Fibroblast of the aortic adventitia (primary cell): ENCODE data around the gene ZNF213. TPM values are rescaled to one million over a fixed set of nuclear protein-coding genes. Genes with fewer than 3 reads are reported as not detected.
A peak's percentile ranks its signal among the peaks of the same experiment; 100 is the strongest.

Source experiments
- DNase-seq: peaks from one replicate; pipeline ENCODE4 v3.0.0-alpha.2; 2010; ENCODE audit warnings: low read depth
- H3K4me3 ChIP-seq: 2 replicates; pipeline ENCODE4 v1.5.1; 2011; ENCODE audit warnings: low read depth, mild to moderate bottlenecking, control low read depth, low read length, moderate library complexity
- total RNA-seq: library from RNA; depleted of rRNA; stranded (reverse); fragments of >200 nt; gene quantifications from 2 replicates; pipeline ENCODE4 v1.2.3, GENCODE V29; 2012; ENCODE audit warnings: low replicate concordance
- TF ChIP-seq, protein P1 (sequence below): IDR thresholded peaks from 2 replicates; pipeline ENCODE4 v1.5.1; 2011; ENCODE audit warnings: mild to moderate bottlenecking, low read length, control low read depth, inconsistent platforms; ENCODE audit not compliant: insufficient read depth

Gene ZNF213
- total RNA-seq, 1 donor: 6.9 TPM

DNA sequence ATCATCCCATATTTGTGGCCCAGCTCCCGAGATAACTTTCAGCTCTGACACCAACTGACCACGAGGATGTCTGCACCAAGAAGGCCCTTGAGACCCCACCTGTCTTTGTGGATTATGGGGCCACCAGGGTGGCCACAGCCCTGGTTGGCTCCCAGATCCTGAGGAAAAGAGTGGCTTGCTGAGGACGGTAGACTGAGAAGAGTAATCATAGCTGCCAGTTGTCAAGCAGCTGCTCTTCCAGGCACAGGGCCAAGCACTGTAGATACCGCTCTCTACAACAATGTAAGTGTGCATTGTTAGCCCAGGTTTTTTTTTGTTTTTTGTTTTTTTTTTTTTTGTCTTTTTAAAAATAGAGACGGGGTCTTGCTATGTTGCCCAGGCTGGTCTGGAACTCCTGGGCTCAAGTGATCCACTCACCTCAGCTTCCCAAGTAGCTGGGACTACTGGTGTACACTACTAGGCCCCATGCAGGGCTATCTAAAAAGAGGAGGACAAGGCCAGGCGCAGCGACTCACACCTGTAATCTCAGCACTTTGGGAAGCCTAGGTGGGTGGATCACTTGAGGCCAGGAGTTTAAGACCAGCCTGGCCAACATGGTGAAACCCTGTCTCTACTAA, 12.9 kb upstream of the ZNF213 start:
- no peak overlapping the region for H3K4me3 ChIP-seq
- no peak for DNase-seq
- TF ChIP-seq, protein P1, sequence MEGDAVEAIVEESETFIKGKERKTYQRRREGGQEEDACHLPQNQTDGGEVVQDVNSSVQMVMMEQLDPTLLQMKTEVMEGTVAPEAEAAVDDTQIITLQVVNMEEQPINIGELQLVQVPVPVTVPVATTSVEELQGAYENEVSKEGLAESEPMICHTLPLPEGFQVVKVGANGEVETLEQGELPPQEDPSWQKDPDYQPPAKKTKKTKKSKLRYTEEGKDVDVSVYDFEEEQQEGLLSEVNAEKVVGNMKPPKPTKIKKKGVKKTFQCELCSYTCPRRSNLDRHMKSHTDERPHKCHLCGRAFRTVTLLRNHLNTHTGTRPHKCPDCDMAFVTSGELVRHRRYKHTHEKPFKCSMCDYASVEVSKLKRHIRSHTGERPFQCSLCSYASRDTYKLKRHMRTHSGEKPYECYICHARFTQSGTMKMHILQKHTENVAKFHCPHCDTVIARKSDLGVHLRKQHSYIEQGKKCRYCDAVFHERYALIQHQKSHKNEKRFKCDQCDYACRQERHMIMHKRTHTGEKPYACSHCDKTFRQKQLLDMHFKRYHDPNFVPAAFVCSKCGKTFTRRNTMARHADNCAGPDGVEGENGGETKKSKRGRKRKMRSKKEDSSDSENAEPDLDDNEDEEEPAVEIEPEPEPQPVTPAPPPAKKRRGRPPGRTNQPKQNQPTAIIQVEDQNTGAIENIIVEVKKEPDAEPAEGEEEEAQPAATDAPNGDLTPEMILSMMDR: no peak

DNA sequence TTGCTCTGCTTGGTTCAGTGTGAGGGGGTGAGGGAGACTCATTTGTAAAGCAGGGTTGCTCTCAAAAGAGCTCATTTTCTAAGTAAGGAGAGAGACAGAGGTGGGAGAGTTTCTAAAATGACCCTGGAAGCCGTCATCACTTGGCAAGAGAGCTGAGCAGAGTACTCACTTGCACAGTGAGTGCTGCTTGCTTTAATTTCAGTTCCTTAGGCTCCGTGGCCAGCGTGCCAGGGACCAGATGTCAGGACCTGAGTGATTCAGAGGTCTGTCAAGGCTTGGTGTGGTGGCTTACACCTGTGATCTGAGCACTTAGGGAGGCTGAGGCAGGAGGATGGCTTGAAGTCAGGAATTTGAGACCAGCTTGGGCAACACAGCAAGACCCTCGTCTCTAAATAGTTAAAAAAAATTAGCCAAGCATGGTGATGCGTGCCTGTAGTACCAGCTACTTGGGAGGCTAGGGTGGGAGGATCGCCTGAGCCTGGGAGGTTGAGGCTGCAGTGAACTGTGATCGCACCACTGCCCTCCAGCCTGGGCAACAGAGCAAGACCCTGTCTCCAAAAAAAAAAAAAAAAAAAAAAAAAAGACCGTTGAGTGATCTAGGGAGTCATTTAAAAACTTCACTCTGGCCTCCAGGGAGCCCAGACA, 11.8 kb upstream of the ZNF213 start:
- TF ChIP-seq, protein P1: no peak
- DNase-seq: no peak
- H3K4me3 ChIP-seq: no peak overlapping the region

DNA sequence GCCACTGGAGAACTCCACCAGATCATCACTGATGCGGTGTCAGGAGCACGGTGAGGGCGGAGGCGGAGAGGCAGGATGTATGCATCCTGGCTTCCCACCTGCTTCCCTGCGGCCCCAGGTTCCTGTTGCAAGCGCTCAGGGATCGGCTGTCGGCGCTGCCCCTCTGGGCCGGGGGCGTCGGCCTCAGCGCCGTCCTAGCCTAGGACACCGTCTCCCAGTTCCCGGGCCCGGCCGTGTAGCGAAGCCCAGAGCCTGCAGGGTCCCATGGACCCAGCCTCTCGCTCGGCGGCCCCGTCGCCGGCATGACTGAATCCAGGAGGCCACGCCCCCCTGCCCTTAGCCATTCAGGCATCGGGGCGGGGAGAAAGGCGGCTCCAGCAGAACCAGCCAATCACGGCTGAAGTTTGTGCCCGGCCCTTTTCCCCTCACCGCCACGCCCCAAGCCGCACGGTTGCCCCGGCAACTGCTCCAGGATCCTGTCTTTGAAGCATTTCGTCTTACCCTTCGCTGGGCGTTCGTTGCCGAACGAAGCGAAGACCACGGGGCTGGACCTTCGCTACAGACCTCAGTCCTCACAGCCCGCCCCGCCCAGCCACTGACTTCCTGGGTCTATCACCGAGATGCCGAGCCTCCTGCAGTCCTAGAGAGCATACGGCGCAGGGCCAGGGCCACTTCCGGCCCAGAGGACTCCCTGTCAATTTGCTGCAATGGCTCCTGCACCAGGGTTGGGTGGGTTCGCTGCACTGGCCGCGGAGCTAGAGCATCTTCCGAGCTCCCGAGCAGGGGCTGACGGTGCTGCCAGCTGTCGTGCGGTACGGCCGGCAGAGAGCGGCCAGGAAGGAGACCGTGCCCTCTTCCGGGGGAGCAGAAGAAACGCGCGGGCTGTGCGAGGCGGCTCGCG, 10.6 kb upstream of the ZNF213 start:
- DNase-seq: peak; percentile 91
- peak overlapping the region; percentile 82 for H3K4me3 ChIP-seq
- TF ChIP-seq, protein P1: peak; percentile 46

DNA sequence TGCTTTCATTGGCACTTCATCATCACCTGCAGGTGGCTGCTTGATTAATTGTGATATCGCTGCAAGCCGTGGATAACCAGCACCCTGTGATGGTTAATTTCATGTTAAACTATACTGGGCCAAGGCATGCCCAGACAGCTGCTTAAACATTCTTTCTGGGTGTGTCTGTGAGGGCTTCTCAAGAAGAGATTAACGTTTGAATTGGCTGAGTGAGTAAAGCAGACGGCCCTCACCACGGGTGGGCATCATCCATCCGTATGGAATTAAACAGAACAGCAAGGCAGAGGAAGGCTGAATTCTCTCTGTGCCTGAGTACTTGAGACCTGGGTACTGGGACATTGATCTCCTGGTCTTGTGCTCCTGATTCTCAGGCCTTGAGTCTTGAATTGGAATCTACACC, 7.1 kb upstream of the ZNF213 start:
- no peak overlapping the region for H3K4me3 ChIP-seq
- TF ChIP-seq, protein P1: no peak
- no peak for DNase-seq

DNA sequence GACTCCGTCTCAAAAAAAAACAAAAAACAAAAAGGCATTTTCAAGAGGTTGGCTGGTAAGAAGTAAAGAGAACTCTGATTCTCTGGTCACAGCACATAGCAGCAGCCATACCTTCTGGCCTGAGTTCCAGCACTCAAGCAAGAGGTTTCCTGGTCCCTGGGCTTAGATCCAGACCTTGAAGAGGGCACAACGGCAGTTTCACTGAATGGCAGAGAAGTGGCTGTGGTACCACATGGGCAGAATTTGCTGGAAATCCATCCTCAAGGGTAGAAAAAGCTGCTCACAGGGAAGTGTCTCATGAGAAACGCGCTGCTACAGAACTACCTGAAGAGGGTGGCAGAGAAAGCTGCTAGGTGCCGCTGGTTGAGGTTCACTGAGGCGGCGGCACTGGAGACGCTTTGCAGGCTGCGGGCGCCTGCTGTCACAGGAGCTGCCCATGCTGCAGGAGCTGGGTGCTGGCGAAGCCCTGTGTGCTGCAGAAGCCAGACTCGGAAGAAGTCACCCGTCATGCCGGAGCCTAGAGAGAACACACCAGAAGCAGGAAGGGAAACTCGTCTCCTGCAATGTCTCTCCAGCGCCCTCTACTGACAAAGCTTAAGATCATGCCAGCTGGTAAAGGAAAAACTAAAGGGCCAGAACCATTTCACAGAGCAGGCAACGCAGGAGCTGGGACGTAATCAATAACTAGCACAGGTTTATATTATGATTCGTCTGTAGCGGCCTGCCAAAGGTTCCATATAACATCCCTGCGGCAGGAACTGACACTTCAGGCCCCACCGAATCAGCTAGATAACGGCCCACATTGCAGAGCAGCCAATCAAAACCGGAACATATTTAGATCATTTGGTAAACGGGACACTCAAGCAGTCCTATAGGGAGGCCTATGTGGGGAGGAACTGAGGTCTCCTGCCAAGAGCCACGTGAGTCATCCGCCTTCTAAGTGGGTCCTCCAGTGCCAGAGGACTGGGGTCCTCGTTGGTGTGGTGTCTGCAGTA, 5.4 kb upstream of the ZNF213 start:
- TF ChIP-seq, protein P1: peak; percentile 97
- peak; percentile 95 for DNase-seq
- H3K4me3 ChIP-seq: peak overlapping the region; percentile 66

DNA sequence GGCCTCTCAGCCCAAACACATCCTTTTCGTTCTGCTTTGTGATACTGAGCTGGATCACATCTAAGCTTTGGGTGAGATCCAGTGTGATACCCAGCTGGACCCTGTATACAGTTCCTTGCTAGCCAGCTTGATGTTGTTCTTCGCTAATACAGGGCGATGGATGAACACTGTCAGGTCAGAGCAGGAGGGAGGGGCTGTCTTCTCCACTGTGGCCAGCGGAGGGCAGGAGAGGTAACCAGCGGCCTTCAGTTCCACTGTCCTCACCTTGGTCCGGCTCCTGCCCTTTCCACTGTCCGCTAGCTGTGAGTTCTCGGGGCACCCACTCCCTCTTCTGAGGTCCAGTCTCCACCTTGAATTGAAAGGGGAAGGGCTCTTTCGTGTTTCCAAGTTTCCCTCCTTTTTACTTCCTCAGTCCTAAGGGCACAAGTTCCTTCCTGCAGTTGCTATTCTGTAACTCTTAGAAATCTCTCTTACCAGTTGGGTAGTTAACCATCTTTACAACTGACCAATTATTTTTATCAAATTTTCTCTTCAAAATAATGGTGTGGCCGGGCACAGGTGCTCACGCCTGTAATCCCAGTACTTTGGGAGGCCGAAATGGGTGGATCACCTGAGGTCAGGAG, 3.0 kb upstream of the ZNF213 start:
- H3K4me3 ChIP-seq: no peak overlapping the region
- TF ChIP-seq, protein P1: peak; percentile 85
- DNase-seq: peak; percentile 55
